Dendritic cell treated with granulocyte-macrophage colony-stimulating factor and Interleukin-4, amounts not matched to agents 40 ng/mL and 50 ng/mL, for 4 days (primary cell): ENCODE data around the gene LINS1.
"Not testable (repeated sequence)": the region's sequence is repeated elsewhere in the genome, so short reads cannot be mapped to it uniquely, and the experiment has no call there.

Experiments used
- H3K27ac Mint-ChIP-seq: one replicate; pipeline ENCODE4 v1.8.0; 2022; ENCODE audit warnings: mild to moderate bottlenecking, mixed read lengths
- H3K27me3 Mint-ChIP-seq: one replicate; pipeline ENCODE4 v1.8.0; 2022; ENCODE audit warnings: mild to moderate bottlenecking, mixed read lengths
- H3K36me3 Mint-ChIP-seq: one replicate; pipeline ENCODE4 v1.8.0; 2022; ENCODE audit warnings: low read depth, mixed read lengths
- H3K4me1 Mint-ChIP-seq: one replicate; pipeline ENCODE4 v1.8.0; 2022; ENCODE audit warnings: low read depth, mixed read lengths
- H3K4me3 Mint-ChIP-seq: one replicate; pipeline ENCODE4 v1.8.0; 2022; ENCODE audit warnings: mild to moderate bottlenecking, moderate library complexity, mixed read lengths
- H3K9me3 Mint-ChIP-seq: one replicate; pipeline ENCODE4 v1.8.0; 2022; ENCODE audit warnings: mixed read lengths
- intact Hi-C: fragments of 100-400 bp; cut with micrococcal nuclease; formaldehyde crosslinking; loops from one replicate; pipeline ENCODE4 v1.15.0; 2022

The LINS1 gene

GRCh38 chr15:100595964-100596363, 6.0 kb downstream of the LINS1 start:
- H3K4me3 Mint-ChIP-seq: no peak overlapping the region
- H3K36me3 Mint-ChIP-seq: peaks cover 34% of the 10 kb centered on the region
- intact Hi-C loops: no loop called here
- H3K9me3 Mint-ChIP-seq: peaks cover 13% of the 10 kb centered on the region
- H3K27ac Mint-ChIP-seq: no peak overlapping the region
- peaks cover 31% of the 10 kb centered on the region for H3K4me1 Mint-ChIP-seq
- no peaks in the 10 kb centered on the region for H3K27me3 Mint-ChIP-seq

GRCh38 chr15:100593431-100593830, 8.6 kb downstream of the LINS1 start:
- H3K27me3 Mint-ChIP-seq: no peaks in the 10 kb centered on the region
- H3K4me3 Mint-ChIP-seq: no peak overlapping the region
- peaks cover 13% of the 10 kb centered on the region for H3K9me3 Mint-ChIP-seq
- peaks cover 27% of the 10 kb centered on the region for H3K4me1 Mint-ChIP-seq
- intact Hi-C loops: no loop called here
- no peak overlapping the region for H3K27ac Mint-ChIP-seq
- peaks cover 38% of the 10 kb centered on the region for H3K36me3 Mint-ChIP-seq

GRCh38 chr15:100592898-100593297, 9.1 kb downstream of the LINS1 start:
- H3K27ac Mint-ChIP-seq: no peak overlapping the region
- intact Hi-C loops: no loop called here
- H3K4me1 Mint-ChIP-seq: peaks cover 24% of the 10 kb centered on the region
- no peaks in the 10 kb centered on the region for H3K27me3 Mint-ChIP-seq
- H3K4me3 Mint-ChIP-seq: no peak overlapping the region
- peaks cover 37% of the 10 kb centered on the region for H3K36me3 Mint-ChIP-seq
- peaks cover 15% of the 10 kb centered on the region for H3K9me3 Mint-ChIP-seq

- Mint-ChIP-seq H3K4me1 (peaks cover 13% of the 10 kb centered on the region), H3K4me3 (no peak overlapping the region), H3K27me3 (no peaks in the 10 kb centered on the region), H3K9me3 (peaks cover 20% of the 10 kb centered on the region), H3K36me3 (peaks cover 32% of the 10 kb centered on the region), H3K27ac (no peak overlapping the region)
- intact Hi-C loops: no loop called here
These were observed 10.1 kb downstream of the LINS1 start for GRCh38 chr15:100591835-100592234.

- H3K27ac Mint-ChIP-seq, H3K4me3 Mint-ChIP-seq, H3K4me1 Mint-ChIP-seq, H3K27me3 Mint-ChIP-seq, intact Hi-C loops: not testable (repeated sequence)
- Mint-ChIP-seq H3K9me3 (peaks cover 20% of the 10 kb centered on the region), H3K36me3 (peaks cover 32% of the 10 kb centered on the region)
These were observed 10.8 kb downstream of the LINS1 start for GRCh38 chr15:100591163-100591562.

- Mint-ChIP-seq H3K27me3 (no peaks in the 10 kb centered on the region), H3K9me3 (peaks cover 20% of the 10 kb centered on the region), H3K36me3 (peaks cover 18% of the 10 kb centered on the region), H3K4me3 (no peak overlapping the region), H3K27ac (no peak overlapping the region), H3K4me1 (no peaks in the 10 kb centered on the region)
- intact Hi-C loops: no loop called here
These were observed 13.2 kb downstream of the LINS1 start for GRCh38 chr15:100588638-100589242.

GRCh38 chr15:100580414-100580813, 21.6 kb downstream of the LINS1 start:
- peaks cover 17% of the 10 kb centered on the region for H3K36me3 Mint-ChIP-seq
- intact Hi-C loops: no loop called here
- peaks cover 16% of the 10 kb centered on the region for H3K9me3 Mint-ChIP-seq
- no peak overlapping the region for H3K27ac Mint-ChIP-seq
- no peak overlapping the region for H3K4me3 Mint-ChIP-seq
- no peaks in the 10 kb centered on the region for H3K27me3 Mint-ChIP-seq
- H3K4me1 Mint-ChIP-seq: no peaks in the 10 kb centered on the region

GRCh38 chr15:100573526-100573925, 28.5 kb downstream of the LINS1 start:
- H3K4me1 Mint-ChIP-seq: no peaks in the 10 kb centered on the region
- H3K9me3 Mint-ChIP-seq: no peaks in the 10 kb centered on the region
- no peak overlapping the region for H3K4me3 Mint-ChIP-seq
- intact Hi-C loops: no loop called here
- no peaks in the 10 kb centered on the region for H3K27me3 Mint-ChIP-seq
- no peak overlapping the region for H3K27ac Mint-ChIP-seq
- H3K36me3 Mint-ChIP-seq: peaks cover 65% of the 10 kb centered on the region

GRCh38 chr15:100572362-100572983, 29.5 kb downstream of the LINS1 start:
- Mint-ChIP-seq H3K4me1 (no peaks in the 10 kb centered on the region), H3K27me3 (no peaks in the 10 kb centered on the region), H3K9me3 (no peaks in the 10 kb centered on the region), H3K36me3 (peaks cover 69% of the 10 kb centered on the region), H3K27ac (no peak overlapping the region), H3K4me3 (no peak overlapping the region)
- intact Hi-C loops: loop anchor here (1.0 kb wide), 1 partner anchor 222 kb away; no protein-coding TSS in a partner anchor

GRCh38 chr15:100571592-100572167, 30.3 kb downstream of the LINS1 start:
- no peak overlapping the region for H3K4me3 Mint-ChIP-seq
- no peaks in the 10 kb centered on the region for H3K9me3 Mint-ChIP-seq
- H3K27me3 Mint-ChIP-seq: no peaks in the 10 kb centered on the region
- intact Hi-C loops: loop anchor here (1.0 kb wide), 1 partner anchor 221 kb away; no protein-coding TSS in a partner anchor
- H3K4me1 Mint-ChIP-seq: no peaks in the 10 kb centered on the region
- H3K27ac Mint-ChIP-seq: no peak overlapping the region
- H3K36me3 Mint-ChIP-seq: peaks cover 68% of the 10 kb centered on the region

GRCh38 chr15:100570735-100571313, 31.2 kb downstream of the LINS1 start:
- Mint-ChIP-seq H3K36me3 (peaks cover 60% of the 10 kb centered on the region), H3K27ac (no peak overlapping the region), H3K4me3 (no peak overlapping the region), H3K4me1 (peaks cover 7% of the 10 kb centered on the region), H3K27me3 (no peaks in the 10 kb centered on the region), H3K9me3 (no peaks in the 10 kb centered on the region)
- intact Hi-C loops: no loop called here

GRCh38 chr15:100570275-100570674, 31.7 kb downstream of the LINS1 start:
- Mint-ChIP-seq H3K4me3 (no peak overlapping the region), H3K27ac (no peak overlapping the region), H3K4me1 (peaks cover 12% of the 10 kb centered on the region), H3K9me3 (no peaks in the 10 kb centered on the region), H3K36me3 (peaks cover 57% of the 10 kb centered on the region), H3K27me3 (no peaks in the 10 kb centered on the region)
- intact Hi-C loops: no loop called here

- Mint-ChIP-seq H3K27me3 (no peaks in the 10 kb centered on the region), H3K4me3 (no peak overlapping the region), H3K36me3 (peaks cover 54% of the 10 kb centered on the region), H3K9me3 (no peaks in the 10 kb centered on the region), H3K4me1 (peaks cover 18% of the 10 kb centered on the region), H3K27ac (no peak overlapping the region)
- intact Hi-C loops: no loop called here
These were observed 32.6 kb downstream of the LINS1 start for GRCh38 chr15:100569391-100569790.

- Mint-ChIP-seq H3K9me3 (no peaks in the 10 kb centered on the region), H3K27ac (no peak overlapping the region)
These were observed 34.9 kb downstream of the LINS1 start for GRCh38 chr15:100566850-100567628.

More at GRCh38 chr15:100566850-100567628, 34.9 kb downstream of the LINS1 start:
- peaks cover 22% of the 10 kb centered on the region for H3K4me1 Mint-ChIP-seq
- H3K36me3 Mint-ChIP-seq: peaks cover 36% of the 10 kb centered on the region
- intact Hi-C loops: no loop called here
- H3K27me3 Mint-ChIP-seq: no peaks in the 10 kb centered on the region
- no peak overlapping the region for H3K4me3 Mint-ChIP-seq
